HEK293 (cell line): Measurements from ENCODE around the gene SLC7A10.
A peak's percentile ranks its signal among the peaks of the same experiment; 100 is the strongest.

ENCODE experiments used
- BCL11A ChIP-seq: fragments of 450-650 bp; formaldehyde crosslinking; IDR thresholded peaks from 2 replicates; pipeline ENCODE4 v1.5.1; 2016; ENCODE audit warnings: low read depth, missing biosample characterization, missing genetic modification characterization
- BCL11B ChIP-seq: fragments of 450-650 bp; formaldehyde crosslinking; IDR thresholded peaks from 2 replicates; pipeline ENCODE4 v1.5.1; 2016; ENCODE audit warnings: low read depth, missing biosample characterization, missing genetic modification characterization
- EGR2 ChIP-seq: fragments of 450-650 bp; formaldehyde crosslinking; IDR thresholded peaks from 2 replicates; pipeline ENCODE4 v1.5.1; 2016; ENCODE audit warnings: low read depth, missing biosample characterization, missing genetic modification characterization
- GLIS2 ChIP-seq: fragments of 450-650 bp; formaldehyde crosslinking; IDR thresholded peaks from 2 replicates; pipeline ENCODE4 v1.5.1; 2016; ENCODE audit warnings: missing biosample characterization, missing genetic modification characterization
- KLF16 ChIP-seq: fragments of 450-650 bp; formaldehyde crosslinking; IDR thresholded peaks from 2 replicates; pipeline ENCODE4 v1.5.1; 2017; ENCODE audit warnings: missing biosample characterization, missing genetic modification characterization
- MZF1 ChIP-seq: fragments of 450-650 bp; formaldehyde crosslinking; IDR thresholded peaks from 2 replicates; pipeline ENCODE4 v1.5.1; 2017; ENCODE audit warnings: missing biosample characterization, missing genetic modification characterization, borderline replicate concordance
- PRDM2 ChIP-seq: fragments of 450-650 bp; formaldehyde crosslinking; IDR thresholded peaks from 2 replicates; pipeline ENCODE4 v1.5.1; 2016; ENCODE audit warnings: missing biosample characterization, missing genetic modification characterization, borderline replicate concordance
- TCF7L2 ChIP-seq: IDR thresholded peaks from 2 replicates; pipeline ENCODE4 v1.6.1; 2011; ENCODE audit warnings: low read depth, mild to moderate bottlenecking, inconsistent platforms, low read length, moderate library complexity, borderline replicate concordance
- YY2 ChIP-seq: fragments of 450-650 bp; formaldehyde crosslinking; IDR thresholded peaks from 2 replicates; pipeline ENCODE4 v1.5.1; 2016; ENCODE audit warnings: missing biosample characterization, missing genetic modification characterization
- ZBTB1 ChIP-seq: fragments of 450-650 bp; formaldehyde crosslinking; IDR thresholded peaks from 2 replicates; pipeline ENCODE4 v1.5.1; 2016; ENCODE audit warnings: missing biosample characterization, missing genetic modification characterization
- ZBTB11 ChIP-seq: fragments of 450-650 bp; formaldehyde crosslinking; conservative IDR thresholded peaks from 2 replicates; pipeline ENCODE4 v1.5.1; 2016; ENCODE audit warnings: low read depth, missing biosample characterization, missing genetic modification characterization
- ZBTB21 ChIP-seq: fragments of 450-650 bp; formaldehyde crosslinking; IDR thresholded peaks from 2 replicates; pipeline ENCODE4 v1.5.1; 2017; ENCODE audit warnings: missing biosample characterization, missing genetic modification characterization
- ZBTB7A ChIP-seq: fragments of 450-650 bp; formaldehyde crosslinking; IDR thresholded peaks from 2 replicates; pipeline ENCODE4 v1.5.1; 2016; ENCODE audit warnings: low read depth, missing biosample characterization, missing genetic modification characterization
- ZFHX2 ChIP-seq: fragments of 450-650 bp; formaldehyde crosslinking; conservative IDR thresholded peaks from 2 replicates; pipeline ENCODE4 v1.5.1; 2016; ENCODE audit warnings: missing biosample characterization, missing genetic modification characterization
- ZNF140 ChIP-seq: fragments of 450-650 bp; formaldehyde crosslinking; IDR thresholded peaks from 2 replicates; pipeline ENCODE4 v1.5.1; 2016; ENCODE audit warnings: missing biosample characterization, missing genetic modification characterization
- ZNF184 ChIP-seq: fragments of 450-650 bp; IDR thresholded peaks from 2 replicates; pipeline ENCODE4 v1.5.1; 2018; ENCODE audit warnings: missing biosample characterization, mild to moderate bottlenecking, missing genetic modification characterization
- ZNF2 ChIP-seq: fragments of 450-650 bp; formaldehyde crosslinking; IDR thresholded peaks from 2 replicates; pipeline ENCODE4 v1.5.1; 2016; ENCODE audit warnings: missing biosample characterization, missing genetic modification characterization
- ZNF24 ChIP-seq: fragments of 450-650 bp; formaldehyde crosslinking; IDR thresholded peaks from 2 replicates; pipeline ENCODE4 v1.5.1; 2016; ENCODE audit warnings: missing biosample characterization, missing genetic modification characterization
- ZNF292 ChIP-seq: fragments of 450-650 bp; formaldehyde crosslinking; IDR thresholded peaks from 2 replicates; pipeline ENCODE4 v1.5.1; 2016; ENCODE audit warnings: low read depth, missing biosample characterization, missing genetic modification characterization, borderline replicate concordance
- ZNF311 ChIP-seq: fragments of 450-650 bp; formaldehyde crosslinking; IDR thresholded peaks from 2 replicates; pipeline ENCODE4 v1.5.1; 2017; ENCODE audit warnings: missing biosample characterization, missing genetic modification characterization, borderline replicate concordance
- ZNF350 ChIP-seq: fragments of 450-650 bp; formaldehyde crosslinking; IDR thresholded peaks from 2 replicates; pipeline ENCODE4 v1.5.0; 2017; ENCODE audit warnings: missing biosample characterization, mild to moderate bottlenecking, missing genetic modification characterization
- ZNF433 ChIP-seq: fragments of 450-650 bp; formaldehyde crosslinking; IDR thresholded peaks from 2 replicates; pipeline ENCODE4 v1.5.1; 2016; ENCODE audit warnings: missing biosample characterization, missing genetic modification characterization, low read depth
- ZNF501 ChIP-seq: fragments of 450-650 bp; formaldehyde crosslinking; IDR thresholded peaks from 2 replicates; pipeline ENCODE4 v1.5.1; 2016; ENCODE audit warnings: missing biosample characterization, missing genetic modification characterization
- ZNF549 ChIP-seq: fragments of 450-650 bp; IDR thresholded peaks from 2 replicates; pipeline ENCODE4 v1.5.1; 2018; ENCODE audit warnings: missing biosample characterization, missing genetic modification characterization, mild to moderate bottlenecking, inconsistent platforms, moderate library complexity
- ZNF600 ChIP-seq: fragments of 450-650 bp; formaldehyde crosslinking; IDR thresholded peaks from 2 replicates; pipeline ENCODE4 v1.5.1; 2016; ENCODE audit warnings: missing biosample characterization, missing genetic modification characterization
- ZNF629 ChIP-seq: fragments of 450-650 bp; formaldehyde crosslinking; IDR thresholded peaks from 2 replicates; pipeline ENCODE4 v1.5.1; 2017; ENCODE audit warnings: missing biosample characterization, missing genetic modification characterization
- ZNF658 ChIP-seq: fragments of 450-650 bp; formaldehyde crosslinking; IDR thresholded peaks from 2 replicates; pipeline ENCODE4; 2016; ENCODE audit warnings: missing biosample characterization, missing genetic modification characterization
- TF ChIP-seq, protein P1 (sequence below): fragments of 450-650 bp; formaldehyde crosslinking; IDR thresholded peaks from 2 replicates; pipeline ENCODE4 v1.5.1; 2017; ENCODE audit warnings: missing biosample characterization, missing genetic modification characterization
- TF ChIP-seq, protein P2 (sequence below): fragments of 450-650 bp; formaldehyde crosslinking; IDR thresholded peaks from 2 replicates; pipeline ENCODE4 v1.5.1; 2016; ENCODE audit warnings: missing biosample characterization, missing genetic modification characterization, borderline replicate concordance

SLC7A10 gene

GRCh38 chr19:33194886-33195644, 30.6 kb downstream of the SLC7A10 start (continued):
- TF ChIP-seq PRDM2 (no peak), ZNF501 (tag by site-specific recombination) (no peak; the same call in 1 of the 2 replicates), ZNF350 (tag by site-specific recombination) (no peak), BCL11A (tag by site-specific recombination) (no peak), ZNF549 (tag by site-specific recombination) (no peak), ZNF600 (tag by site-specific recombination) (no peak), ZNF292 (no peak), ZFHX2 (tag by site-specific recombination) (peak; percentile 94), ZNF140 (tag by site-specific recombination) (no peak), MZF1 (tag by site-specific recombination) (0 out of 2 replicates have a peak, but pooled peaks have one; percentile 27), ZNF2 (tag by site-specific recombination) (no peak), ZNF24 (no peak), ZNF433 (tag by site-specific recombination) (no peak), KLF16 (peak; percentile 46; the same call in 1 of the 2 replicates), ZBTB21 (tag by site-specific recombination) (peak; percentile 94), YY2 (tag by site-specific recombination) (peak; percentile 21; the same call in 1 of the 2 replicates), GLIS2 (peak; percentile 76), BCL11B (no peak; the same call in 1 of the 2 replicates), TCF7L2 (no peak), ZNF184 (tag by site-specific recombination) (no peak), ZNF658 (tag by site-specific recombination) (no peak), EGR2 (tag by site-specific recombination) (peak; percentile 89), ZNF311 (no peak), ZBTB11 (tag by site-specific recombination) (no peak), ZBTB1 (tag by site-specific recombination) (no peak), ZBTB7A (no peak), ZNF629 (tag by site-specific recombination) (peak; percentile 95)
- TF ChIP-seq, protein P1, sequence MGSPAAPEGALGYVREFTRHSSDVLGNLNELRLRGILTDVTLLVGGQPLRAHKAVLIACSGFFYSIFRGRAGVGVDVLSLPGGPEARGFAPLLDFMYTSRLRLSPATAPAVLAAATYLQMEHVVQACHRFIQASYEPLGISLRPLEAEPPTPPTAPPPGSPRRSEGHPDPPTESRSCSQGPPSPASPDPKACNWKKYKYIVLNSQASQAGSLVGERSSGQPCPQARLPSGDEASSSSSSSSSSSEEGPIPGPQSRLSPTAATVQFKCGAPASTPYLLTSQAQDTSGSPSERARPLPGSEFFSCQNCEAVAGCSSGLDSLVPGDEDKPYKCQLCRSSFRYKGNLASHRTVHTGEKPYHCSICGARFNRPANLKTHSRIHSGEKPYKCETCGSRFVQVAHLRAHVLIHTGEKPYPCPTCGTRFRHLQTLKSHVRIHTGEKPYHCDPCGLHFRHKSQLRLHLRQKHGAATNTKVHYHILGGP = no peak
- TF ChIP-seq, protein P2, sequence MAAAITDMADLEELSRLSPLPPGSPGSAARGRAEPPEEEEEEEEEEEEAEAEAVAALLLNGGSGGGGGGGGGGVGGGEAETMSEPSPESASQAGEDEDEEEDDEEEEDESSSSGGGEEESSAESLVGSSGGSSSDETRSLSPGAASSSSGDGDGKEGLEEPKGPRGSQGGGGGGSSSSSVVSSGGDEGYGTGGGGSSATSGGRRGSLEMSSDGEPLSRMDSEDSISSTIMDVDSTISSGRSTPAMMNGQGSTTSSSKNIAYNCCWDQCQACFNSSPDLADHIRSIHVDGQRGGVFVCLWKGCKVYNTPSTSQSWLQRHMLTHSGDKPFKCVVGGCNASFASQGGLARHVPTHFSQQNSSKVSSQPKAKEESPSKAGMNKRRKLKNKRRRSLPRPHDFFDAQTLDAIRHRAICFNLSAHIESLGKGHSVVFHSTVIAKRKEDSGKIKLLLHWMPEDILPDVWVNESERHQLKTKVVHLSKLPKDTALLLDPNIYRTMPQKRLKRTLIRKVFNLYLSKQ (tag by site-specific recombination) = no peak
